Stomach (tissue), 9 donors: ENCODE results near the gene PDE4D. TPM values are rescaled to one million over a fixed set of nuclear protein-coding genes. Genes with fewer than 3 reads are reported as not detected.

Experiments used
- DNase-seq, 2 donors: peaks; one replicate each; pipeline versions ENCODE4 v3.0.0 to v3.0.0-alpha.2; 2013 to 2019
- H3K27ac ChIP-seq, 5 donors: fragments of 200-600 bp in 4 of 5; sonication (generic) in 4 of 5; one replicate each; pipeline ENCODE4 v1.5.1; 2013 to 2019; ENCODE audit warnings: mild to moderate bottlenecking in 1 of 5, moderate library complexity in 1 of 5
- H3K27me3 ChIP-seq, 3 donors: fragments of 200-600 bp; sonication (generic); one replicate each; pipeline ENCODE4 v1.5.1; 2017 to 2019; ENCODE audit warnings: mixed run types in 1 of 3
- H3K36me3 ChIP-seq, 4 donors: fragments of 200-600 bp; sonication (generic); 1 replicate in 3 of 4; 2 replicates in 1 of 4; pipeline ENCODE4 v1.5.1; 2016 to 2019
- H3K4me1 ChIP-seq, 4 donors: fragments of 200-600 bp; sonication (generic); one replicate each; pipeline ENCODE4 v1.5.1; 2016 to 2019
- H3K4me3 ChIP-seq, 4 donors: fragments of 200-600 bp; sonication (generic) in 3 of 4; one replicate each; pipeline ENCODE4 v1.5.1; 2016 to 2019; ENCODE audit warnings: mild to moderate bottlenecking in 1 of 4
- H3K9me3 ChIP-seq, 4 donors: fragments of 200-600 bp; sonication (generic); one replicate each; pipeline ENCODE4 v1.5.1; 2016 to 2019
- EP300 ChIP-seq: sonication (generic); formaldehyde crosslinking; IDR thresholded peaks from one replicate; pipeline ENCODE4 v1.6.1; 2017; ENCODE audit warnings: antibody characterized with exemption
- POLR2A ChIP-seq, 4 donors: fragments of 450-650 bp; IDR thresholded peaks; one replicate each; pipeline ENCODE4 v1.6.1; 2016; ENCODE audit warnings: antibody characterized with exemption in 4 of 4, control low read depth in 2 of 4, mild to moderate bottlenecking in 1 of 4, moderate library complexity in 1 of 4
- POLR2AphosphoS5 ChIP-seq, 3 donors: sonication (generic); formaldehyde crosslinking; IDR thresholded peaks; one replicate each; pipeline ENCODE4 v1.6.1; 2016; ENCODE audit warnings: antibody characterized with exemption in 3 of 3
- WGBS, 5 donors: extraction: QIAGEN DNeasy Blood & Tissue Kit in 3 of 5; methylation state at CpG; one replicate each; pipeline versions ENCODE4 v1.1.5 to v1.1.7; 2013 to 2018; 5-methylcytosine and 5-hydroxymethylcytosine counted together
- intact Hi-C: fragments of 100-400 bp; cut with DNase I; formaldehyde crosslinking; loops from one replicate; pipeline ENCODE4 v1.15.1; 2023; ENCODE audit warnings: low total_unique reads
- polyA plus RNA-seq, 3 donors: library from polyadenylated mRNA; stranded (reverse); fragments of 200-250 nt; gene quantifications; one replicate each; pipeline ENCODE4 v1.2.3, GENCODE V29; 2013
- total RNA-seq, 5 donors: library from RNA; depleted of rRNA; stranded (reverse); fragments of >200 nt; gene quantifications; one replicate each; pipeline versions ENCODE4 v1.1.0 to v1.2.3, GENCODE V29; 2014 to 2016
- TF ChIP-seq, protein P1 (sequence below), 7 experiments: fragments of 450-650 bp in 4 of 7; fragments of 200-600 bp in 3 of 7; sonication (generic) in 3 of 7; IDR thresholded peaks; one replicate each; pipeline ENCODE4 v1.5.1; 2016 to 2019; ENCODE audit warnings: antibody characterized with exemption in 7 of 7, control low read depth in 2 of 7, mild to moderate bottlenecking in 1 of 7
- donor health status: healthy with polysubstance abuse.
- donor health status: Bipolar disorder and iron deficiency.
- donor health status: healthy.

PDE4D gene
- total and polyA plus RNA-seq, 8 donors = 3.1 to 147 (median 97.3) TPM

DNA sequence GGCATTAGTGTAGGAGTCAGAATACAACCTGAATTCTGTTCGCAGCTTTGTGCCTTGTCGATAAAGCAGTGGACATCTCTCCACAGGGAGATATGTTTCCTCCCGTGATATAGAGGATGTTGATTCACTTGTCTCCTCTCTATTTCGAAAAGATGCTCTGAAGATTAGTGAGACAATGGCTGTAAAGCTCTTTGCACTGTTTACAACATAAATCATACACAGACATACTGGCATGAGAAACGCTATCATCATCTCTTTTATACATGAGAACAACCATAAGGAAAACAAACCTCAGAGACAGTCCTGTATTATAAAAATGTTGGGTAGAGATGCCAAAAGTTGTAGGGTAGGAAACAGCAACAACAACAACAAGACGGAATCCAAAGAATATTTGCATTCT, 803.2 kb downstream of the PDE4D start:
- Histone ChIP-seq H3K4me3 (no peak overlapping the region), H3K9me3 (no peaks in the 10 kb centered on the region), H3K27ac (no peak overlapping the region), H3K36me3 (no peaks in the 10 kb centered on the region), H3K4me1 (peaks cover 0 to 40% (median 20%) of the 10 kb centered on the region in 4 donors), H3K27me3 (no peaks in the 10 kb centered on the region)
- intact Hi-C loops = no loop called here
- no peak for DNase-seq
- 88 to 94% (median 91%) methylated on average over 6 of the region's 6 CpGs for WGBS, 5 donors
- TF ChIP-seq EP300 = no peak
- TF ChIP-seq, protein P1, sequence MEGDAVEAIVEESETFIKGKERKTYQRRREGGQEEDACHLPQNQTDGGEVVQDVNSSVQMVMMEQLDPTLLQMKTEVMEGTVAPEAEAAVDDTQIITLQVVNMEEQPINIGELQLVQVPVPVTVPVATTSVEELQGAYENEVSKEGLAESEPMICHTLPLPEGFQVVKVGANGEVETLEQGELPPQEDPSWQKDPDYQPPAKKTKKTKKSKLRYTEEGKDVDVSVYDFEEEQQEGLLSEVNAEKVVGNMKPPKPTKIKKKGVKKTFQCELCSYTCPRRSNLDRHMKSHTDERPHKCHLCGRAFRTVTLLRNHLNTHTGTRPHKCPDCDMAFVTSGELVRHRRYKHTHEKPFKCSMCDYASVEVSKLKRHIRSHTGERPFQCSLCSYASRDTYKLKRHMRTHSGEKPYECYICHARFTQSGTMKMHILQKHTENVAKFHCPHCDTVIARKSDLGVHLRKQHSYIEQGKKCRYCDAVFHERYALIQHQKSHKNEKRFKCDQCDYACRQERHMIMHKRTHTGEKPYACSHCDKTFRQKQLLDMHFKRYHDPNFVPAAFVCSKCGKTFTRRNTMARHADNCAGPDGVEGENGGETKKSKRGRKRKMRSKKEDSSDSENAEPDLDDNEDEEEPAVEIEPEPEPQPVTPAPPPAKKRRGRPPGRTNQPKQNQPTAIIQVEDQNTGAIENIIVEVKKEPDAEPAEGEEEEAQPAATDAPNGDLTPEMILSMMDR (IDR thresholded peaks at IDR 0.05) = no peak
- TF ChIP-seq POLR2A (IDR thresholded peaks at IDR 0.05) = no peak
- no peak for TF ChIP-seq POLR2AphosphoS5 (IDR thresholded peaks at IDR 0.05)

GRCh38 chr5:59089767-59090166, 803.8 kb downstream of the PDE4D start:
- no peak overlapping the region for H3K4me3 ChIP-seq
- no peak for TF ChIP-seq POLR2AphosphoS5 (IDR thresholded peaks at IDR 0.05)
- TF ChIP-seq, protein P1 (IDR thresholded peaks at IDR 0.05) = no peak
- no peak for TF ChIP-seq POLR2A (IDR thresholded peaks at IDR 0.05)
- no peak for TF ChIP-seq EP300
- no peaks in the 10 kb centered on the region for H3K9me3 ChIP-seq
- intact Hi-C loops = no loop called here
- H3K36me3 ChIP-seq = no peaks in the 10 kb centered on the region
- 67 to 85% (median 73%) methylated on average over 3 of the region's 3 CpGs for WGBS, 5 donors
- DNase-seq = no peak
- H3K27me3 ChIP-seq = no peaks in the 10 kb centered on the region
- peaks cover 0 to 35% (median 17%) of the 10 kb centered on the region in 4 donors for H3K4me1 ChIP-seq
- H3K27ac ChIP-seq = no peak overlapping the region

- Histone ChIP-seq H3K9me3 (no peaks in the 10 kb centered on the region), H3K4me1 (peaks cover 0 to 27% (median 13%) of the 10 kb centered on the region in 4 donors), H3K4me3 (no peak overlapping the region), H3K27me3 (no peaks in the 10 kb centered on the region), H3K27ac (no peak overlapping the region), H3K36me3 (no peaks in the 10 kb centered on the region)
- intact Hi-C loops = no loop called here
- DNase-seq = no peak
- no peak for TF ChIP-seq POLR2A (IDR thresholded peaks at IDR 0.05)
- TF ChIP-seq, protein P1 (IDR thresholded peaks at IDR 0.05) = no peak
Observed at GRCh38 chr5:59088546-59088945, 805.0 kb downstream of the PDE4D start.

GRCh38 chr5:59086024-59086423, 807.5 kb downstream of the PDE4D start:
- Histone ChIP-seq H3K9me3 (no peaks in the 10 kb centered on the region), H3K4me3 (no peak overlapping the region), H3K4me1 (peaks cover 0 to 9% (median 3%) of the 10 kb centered on the region in 4 donors), H3K27me3 (no peaks in the 10 kb centered on the region), H3K27ac (no peak overlapping the region), H3K36me3 (no peaks in the 10 kb centered on the region)
- 29 to 59% (median 40%) methylated on average over 1 of the region's 1 CpG for WGBS, 5 donors
- TF ChIP-seq EP300 (no peak), POLR2A (IDR thresholded peaks at IDR 0.05) (no peak), POLR2AphosphoS5 (IDR thresholded peaks at IDR 0.05) (no peak)
- TF ChIP-seq, protein P1 (IDR thresholded peaks at IDR 0.05) = no peak
- intact Hi-C loops = no loop called here
- DNase-seq = no peak
